ENCODE measurements around the gene DCBLD2. TPM values are rescaled to one million over a fixed set of nuclear protein-coding genes. Genes with fewer than 3 reads are reported as not detected.

The DCBLD2 gene
- total RNA-seq, 1 donor, result 300 TPM

DNA sequence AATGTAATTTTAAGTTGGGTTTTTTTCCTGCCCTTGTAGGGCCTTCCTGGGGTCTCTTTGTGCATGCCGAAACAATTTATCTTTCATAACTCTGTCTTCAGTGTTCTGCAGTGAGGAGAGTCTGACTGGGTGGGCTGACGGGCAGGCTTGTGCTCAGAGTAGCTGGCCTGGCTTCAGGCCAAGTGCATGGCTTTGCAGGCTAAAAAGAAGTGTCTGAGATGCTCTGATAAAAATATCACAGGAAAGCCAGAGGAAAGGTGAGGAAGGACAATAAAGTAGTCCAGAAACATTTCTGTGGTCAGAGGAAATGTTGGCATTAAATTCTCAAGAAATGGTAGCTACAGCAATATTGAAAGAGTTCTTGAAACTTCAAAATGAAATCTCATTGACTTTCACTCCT, 112.8 kb downstream of the DCBLD2 start:
- H3K4me3 ChIP-seq (ENCODE audit: low read depth, low read length), result no peak overlapping the region
- DNase-seq (ENCODE audit: low read depth), result no peak
- no peak for TF ChIP-seq CTCF (IDR thresholded peaks at IDR 0.05; ENCODE audit: insufficient read depth, low read depth, low read length)

- peak; percentile 63 for DNase-seq (ENCODE audit: low read depth)
Measured at GRCh38 chr3:98787181-98787580, 114.3 kb downstream of the DCBLD2 start.

GRCh38 chr3:98786364-98787006, 115.0 kb downstream of the DCBLD2 start:
- no peak for TF ChIP-seq CTCF (IDR thresholded peaks at IDR 0.05; ENCODE audit: insufficient read depth, low read depth, low read length)
- peak; percentile 46 for DNase-seq (ENCODE audit: low read depth)
- H3K4me3 ChIP-seq (ENCODE audit: low read depth, low read length), result no peak overlapping the region

More at GRCh38 chr3:98787181-98787580, 114.3 kb downstream of the DCBLD2 start:
- no peak for TF ChIP-seq CTCF (IDR thresholded peaks at IDR 0.05; ENCODE audit: insufficient read depth, low read depth, low read length)
- no peak overlapping the region for H3K4me3 ChIP-seq (ENCODE audit: low read depth, low read length)

DNA sequence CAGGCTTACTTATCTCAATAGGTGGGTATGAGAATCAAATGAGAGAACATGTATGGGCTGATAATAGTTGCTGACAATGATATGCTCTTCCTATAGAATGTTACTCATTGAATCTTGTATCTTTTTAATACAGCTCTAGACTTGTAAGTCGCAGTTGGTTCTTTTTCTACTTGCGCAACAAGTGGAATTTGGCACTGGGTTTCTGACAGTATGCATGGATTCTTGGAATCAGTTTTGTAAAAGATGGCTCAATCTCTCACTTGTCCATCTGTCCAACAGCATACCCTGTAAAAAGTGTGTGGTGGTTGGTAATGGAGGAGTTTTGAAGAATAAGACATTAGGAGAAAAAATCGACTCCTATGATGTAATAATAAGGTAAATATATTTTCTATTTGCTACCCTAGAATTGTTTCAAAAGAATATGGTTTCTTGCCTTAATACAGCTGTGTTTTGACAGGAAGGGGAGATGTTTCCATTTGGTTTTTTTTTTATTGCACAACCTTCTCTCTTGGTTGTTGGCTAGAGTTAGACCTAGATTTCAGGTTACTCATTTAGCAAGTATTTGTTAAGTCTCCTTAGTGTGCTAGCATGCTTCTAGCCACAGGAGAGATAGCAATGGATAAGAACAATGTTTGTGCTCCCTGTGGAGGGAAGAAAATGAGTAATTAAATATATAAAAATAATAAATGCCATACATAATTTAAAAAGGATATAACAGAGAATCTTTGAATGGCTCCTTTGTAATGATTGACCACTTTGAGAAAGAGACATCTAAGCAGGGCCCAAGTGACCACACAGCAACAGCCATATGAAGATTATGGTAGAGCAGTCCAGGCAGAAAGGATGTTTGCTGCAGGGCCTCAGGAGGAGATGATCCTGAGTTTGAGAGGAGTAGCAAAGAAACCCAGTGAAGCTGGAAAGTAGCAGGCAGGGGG, 116.6 kb downstream of the DCBLD2 start:
- no peak for TF ChIP-seq CTCF (IDR thresholded peaks at IDR 0.05; ENCODE audit: insufficient read depth, low read depth, low read length)
- DNase-seq (ENCODE audit: low read depth), result peak; percentile 94

GRCh38 chr3:98784042-98784441, 117.5 kb downstream of the DCBLD2 start:
- DNase-seq (ENCODE audit: low read depth), result no peak
- TF ChIP-seq CTCF (IDR thresholded peaks at IDR 0.05; ENCODE audit: insufficient read depth, low read depth, low read length), result no peak
- no peak overlapping the region for H3K4me3 ChIP-seq (ENCODE audit: low read depth, low read length)

More for the DNA sequence above, 116.6 kb downstream of the DCBLD2 start:
- no peak overlapping the region for H3K4me3 ChIP-seq (ENCODE audit: low read depth, low read length)

GRCh38 chr3:98782824-98783500, 118.5 kb downstream of the DCBLD2 start:
- DNase-seq (ENCODE audit: low read depth), result no peak
- H3K4me3 ChIP-seq (ENCODE audit: low read depth, low read length), result no peak overlapping the region
- TF ChIP-seq CTCF (IDR thresholded peaks at IDR 0.05; ENCODE audit: insufficient read depth, low read depth, low read length), result no peak
